NCI-H748 (cell line): ENCODE data around the gene CLPTM1.
"Not testable (repeated sequence)": the region's sequence is repeated elsewhere in the genome, so short reads cannot be mapped to it uniquely, and the experiment has no call there.

Experiments
- DNase-seq: peaks from one replicate; lab custom pipeline; 2025; ENCODE audit not compliant: unreplicated experiment; lab: John Stamatoyannopoulos, UW

The CLPTM1 gene

GRCh38 chr19:44942067-44942571 lies 13.1 kb upstream of the CLPTM1 start, which contains the start of gene APOC4:
TSS of gene APOC4 (plus strand) at chr19:44942237. CDS start at chr19:44942278, 41 bp downstream.
- no peak for DNase-seq

- DNase-seq: no peak
Measured at GRCh38 chr19:44943801-44944249, 11.4 kb upstream of the CLPTM1 start.

- no peak for DNase-seq
Measured at GRCh38 chr19:44947041-44947581, 8.1 kb upstream of the CLPTM1 start.

- no peak for DNase-seq
Measured at GRCh38 chr19:44948237-44948636, 6.9 kb upstream of the CLPTM1 start.

- DNase-seq: no peak
Measured at GRCh38 chr19:44948763-44949374, 6.3 kb upstream of the CLPTM1 start.

- DNase-seq: no peak
Measured at GRCh38 chr19:44949550-44949949, 5.6 kb upstream of the CLPTM1 start.

GRCh38 chr19:44951179-44952159 lies 3.7 kb upstream of the CLPTM1 start:
- DNase-seq: peak; percentile 81

- DNase-seq: no peak
Measured at GRCh38 chr19:44954278-44954648, 917 bp upstream of the CLPTM1 start.

GRCh38 chr19:44955505-44956439 lies 592 bp downstream of the CLPTM1 start:
- no peak for DNase-seq

- DNase-seq: no peak
Measured at GRCh38 chr19:44957526-44957925, 2.3 kb downstream of the CLPTM1 start.

GRCh38 chr19:44958090-44958489 lies 2.9 kb downstream of the CLPTM1 start:
- DNase-seq: no peak

GRCh38 chr19:44959691-44960090 lies 4.5 kb downstream of the CLPTM1 start:
- no peak for DNase-seq

GRCh38 chr19:44960906-44961728 lies 5.9 kb downstream of the CLPTM1 start:
- no peak for DNase-seq

GRCh38 chr19:44961821-44962220 lies 6.6 kb downstream of the CLPTM1 start:
- DNase-seq: no peak

- DNase-seq: no peak
Measured at GRCh38 chr19:44968118-44968517, 12.9 kb downstream of the CLPTM1 start.

GRCh38 chr19:44968670-44969069 lies 13.5 kb downstream of the CLPTM1 start:
- DNase-seq: no peak

- DNase-seq: no peak
Measured at GRCh38 chr19:44969437-44969836, 14.3 kb downstream of the CLPTM1 start.

- DNase-seq: not testable (repeated sequence)
Measured at GRCh38 chr19:44971451-44971850, 16.3 kb downstream of the CLPTM1 start.

GRCh38 chr19:44972802-44973201 lies 17.6 kb downstream of the CLPTM1 start:
- DNase-seq: no peak
